Adipose tissue (tissue), 3 donors: ENCODE measurements around the gene DEFB132. TPM values are rescaled to one million over a fixed set of nuclear protein-coding genes. Genes with fewer than 3 reads are reported as not detected.

Experiments used
- H3K27ac ChIP-seq: one replicate; pipeline ENCODE4 v1.5.1; 2013; ENCODE audit warnings: low read depth, low read length
- WGBS, 3 donors: extraction: QIAGEN DNeasy Blood & Tissue Kit; methylation state at CpG; one replicate each; pipeline ENCODE4 v1.1.7; 2013; 5-methylcytosine and 5-hydroxymethylcytosine counted together
- polyA plus RNA-seq, 3 donors: library from polyadenylated mRNA; stranded (reverse); fragments of 200-250 nt; gene quantifications; one replicate each; pipeline ENCODE4 v1.2.3, GENCODE V29; 2013
- donor health status: healthy with polysubstance abuse.
- donor health status: Bipolar disorder and iron deficiency.
- donor health status: healthy.

Gene DEFB132
- polyA plus RNA-seq, 3 donors = 0.06 to 1.9 (median 1.2) TPM

DNA sequence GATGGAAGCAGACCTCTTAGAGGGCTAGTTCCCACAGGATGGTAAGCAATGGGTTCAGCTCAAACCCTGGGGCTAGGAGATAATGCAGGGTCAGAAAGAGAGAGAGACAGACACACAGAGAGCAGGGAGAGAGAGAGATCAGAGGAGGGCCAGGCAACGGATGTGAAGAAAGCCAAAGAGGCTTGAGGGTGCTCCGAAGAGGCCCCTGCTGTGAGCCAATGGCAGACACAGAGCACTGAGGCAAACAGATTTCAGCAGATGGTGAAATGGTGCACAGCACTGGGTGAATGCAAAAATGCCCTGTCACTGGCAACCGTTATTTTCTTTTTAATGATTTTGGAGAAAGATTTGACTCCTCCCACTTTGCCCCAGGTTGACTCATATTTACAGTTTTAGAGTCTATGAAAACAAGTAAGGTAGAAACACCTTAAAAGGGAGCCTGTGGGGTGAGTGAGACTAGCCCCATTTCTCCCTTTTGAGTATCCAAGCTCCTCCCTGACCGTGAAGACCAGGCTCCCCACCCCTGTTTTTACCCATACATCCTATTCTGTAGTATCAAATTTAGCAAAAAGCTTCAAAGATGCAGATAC is 840 bp downstream of the DEFB132 start:
- H3K27ac ChIP-seq = no peak overlapping the region
- WGBS, 3 donors = 34 to 65% (median 60%) methylated on average over 4 of the region's 4 CpGs

DNA sequence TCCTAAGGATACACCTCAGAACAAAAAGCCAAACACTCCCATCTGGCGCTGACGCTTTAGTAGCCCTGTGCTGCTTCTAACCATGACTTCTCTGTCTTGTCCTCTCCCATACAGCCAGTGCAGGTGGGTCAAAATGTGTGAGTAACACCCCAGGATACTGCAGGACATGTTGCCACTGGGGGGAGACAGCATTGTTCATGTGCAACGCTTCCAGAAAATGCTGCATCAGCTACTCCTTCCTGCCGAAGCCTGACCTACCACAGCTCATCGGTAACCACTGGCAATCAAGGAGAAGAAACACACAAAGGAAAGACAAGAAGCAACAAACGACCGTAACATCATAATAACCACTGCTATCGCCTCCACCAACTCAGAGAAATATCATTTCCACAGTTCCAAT is 1.4 kb downstream of the DEFB132 start:
- H3K27ac ChIP-seq = no peak overlapping the region
- WGBS, 3 donors = 37 to 51% (median 42%) methylated on average over 8 of the region's 8 CpGs

DNA sequence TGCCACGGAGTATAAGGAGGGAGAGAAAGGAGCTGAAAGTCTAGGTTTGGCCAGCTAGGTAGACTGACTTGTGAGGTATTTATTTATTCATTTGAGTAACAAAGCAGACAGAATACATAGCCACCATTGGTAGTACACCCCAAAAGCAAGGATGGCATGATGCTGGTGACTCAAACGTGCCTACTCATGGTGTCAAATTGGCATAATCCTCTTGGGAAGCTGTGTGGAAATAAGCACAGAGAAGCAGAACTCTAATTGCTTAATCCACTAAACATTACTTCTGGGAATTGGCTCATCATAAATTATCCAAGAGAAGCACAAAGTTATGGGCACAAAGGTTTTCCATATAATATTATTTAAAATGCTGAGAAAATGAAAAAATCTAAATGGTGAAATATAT is 2.5 kb downstream of the DEFB132 start:
- 53 to 54% (median 53%) methylated on average over 2 of the region's 2 CpGs for WGBS, 3 donors
- H3K27ac ChIP-seq = no peak overlapping the region

DNA sequence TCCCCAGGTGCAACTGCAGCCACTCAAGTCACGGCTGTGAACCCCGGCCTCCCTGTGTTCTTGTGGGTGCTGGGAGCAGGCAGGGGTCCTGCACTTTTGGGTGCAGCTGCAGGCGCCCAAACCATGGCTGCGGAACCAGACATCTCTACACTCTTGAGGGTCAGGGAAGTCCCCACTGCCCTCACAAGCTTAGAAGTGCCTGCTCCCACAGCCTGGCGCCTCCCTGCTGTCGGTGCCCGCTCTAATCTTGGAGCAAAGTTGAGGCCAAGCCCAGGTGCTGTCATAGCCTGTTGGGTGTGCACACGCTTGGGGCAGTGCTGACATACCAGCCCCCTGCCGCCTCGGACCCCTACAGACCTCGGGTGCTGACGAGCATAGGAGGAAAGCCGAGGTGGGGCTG is 6.2 kb downstream of the DEFB132 start:
- 77 to 84% (median 82%) methylated on average over 13 of the region's 13 CpGs for WGBS, 3 donors
- no peak overlapping the region for H3K27ac ChIP-seq

DNA sequence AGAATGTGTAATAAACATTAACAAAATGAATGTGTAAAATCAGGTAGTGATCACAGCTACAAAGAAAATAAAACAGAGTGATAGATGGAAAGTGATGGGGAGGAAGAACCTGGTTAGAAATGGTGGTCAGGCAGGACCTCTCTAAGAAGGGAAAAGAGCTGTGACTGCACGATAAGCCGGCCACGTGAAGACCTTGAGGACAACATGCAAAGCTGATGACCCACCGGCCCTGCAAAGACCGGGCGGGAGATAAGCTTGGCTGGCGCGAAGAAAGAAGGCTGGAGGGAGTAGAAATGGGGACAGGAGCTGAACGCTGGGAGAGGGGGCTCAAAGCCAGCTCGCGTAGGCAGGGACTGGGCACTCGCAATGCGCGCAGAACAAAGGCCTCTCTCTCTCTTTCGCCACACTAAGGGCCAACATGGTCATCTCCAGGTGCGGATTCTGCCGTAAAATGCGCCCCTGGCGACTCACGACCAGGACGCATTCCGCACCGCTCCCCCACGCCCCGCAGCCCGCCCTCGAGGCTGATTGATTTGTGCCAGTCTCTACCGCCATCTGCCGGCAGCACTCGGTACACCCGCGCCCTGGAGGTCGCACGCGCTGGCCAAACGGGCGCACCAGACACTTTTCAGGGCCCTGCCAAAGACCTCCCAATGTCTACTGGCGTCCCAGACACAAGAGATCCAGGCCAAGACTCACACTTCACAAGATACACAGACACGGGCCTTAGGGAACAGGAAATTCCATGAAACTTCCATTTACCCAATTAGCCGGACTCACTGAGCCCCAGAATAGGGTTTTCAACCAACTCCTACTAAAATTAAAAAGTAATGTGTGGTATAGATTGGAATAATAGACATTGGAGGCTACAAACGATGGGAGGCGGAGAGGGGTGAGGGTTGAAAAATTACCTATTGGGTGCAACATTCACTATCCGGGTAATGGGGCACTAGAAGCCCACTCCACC is 9.4 kb downstream of the DEFB132 start:
- H3K27ac ChIP-seq = no peak overlapping the region
- WGBS, 3 donors = 7 to 9% (median 8%) methylated on average over 42 to 43 of the region's 43 CpGs

DNA sequence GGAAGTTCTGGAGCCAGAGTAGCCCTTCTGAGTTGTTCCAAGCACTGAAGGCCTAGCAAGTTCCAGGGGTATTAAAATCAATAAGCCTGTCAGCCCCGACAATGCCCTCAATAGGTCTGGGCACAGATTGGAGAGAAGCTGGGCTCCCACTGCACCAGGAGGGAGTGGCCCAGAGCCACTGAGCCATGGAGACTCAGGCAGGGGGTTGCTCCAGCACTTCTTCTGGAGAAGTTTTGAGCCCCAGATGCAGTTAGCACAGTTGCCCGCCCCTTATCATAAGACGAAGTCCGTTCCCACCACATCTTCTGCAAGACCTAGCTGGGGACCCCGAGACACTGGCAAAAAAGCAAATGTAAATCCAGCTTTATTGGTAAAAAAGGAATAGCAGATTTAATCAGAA is 13.0 kb downstream of the DEFB132 start:
- 88 to 91% (median 91%) methylated on average over 5 of the region's 5 CpGs for WGBS, 3 donors
- H3K27ac ChIP-seq = no peak overlapping the region

DNA sequence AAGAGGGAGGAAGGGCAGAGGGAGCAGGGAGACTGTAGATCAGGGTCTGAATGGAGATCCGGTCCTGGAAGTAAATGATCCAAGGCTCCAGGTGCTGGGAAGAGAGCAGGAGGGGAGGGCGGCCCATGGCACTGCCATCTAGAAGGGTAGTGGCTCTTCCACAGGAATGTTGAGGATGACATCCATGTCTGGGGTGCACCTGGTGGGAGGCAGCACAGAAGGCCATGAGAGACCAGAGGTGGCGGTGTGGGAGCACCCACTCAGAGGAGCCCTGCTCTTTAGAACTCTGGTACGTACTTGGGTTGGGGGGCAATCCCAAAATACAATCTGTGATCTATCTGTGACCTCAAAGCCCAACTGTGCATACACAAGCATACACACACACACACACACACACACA is 13.5 kb downstream of the DEFB132 start:
- no peak overlapping the region for H3K27ac ChIP-seq
- WGBS, 3 donors = 86 to 94% (median 89%) methylated on average over 4 of the region's 4 CpGs

DNA sequence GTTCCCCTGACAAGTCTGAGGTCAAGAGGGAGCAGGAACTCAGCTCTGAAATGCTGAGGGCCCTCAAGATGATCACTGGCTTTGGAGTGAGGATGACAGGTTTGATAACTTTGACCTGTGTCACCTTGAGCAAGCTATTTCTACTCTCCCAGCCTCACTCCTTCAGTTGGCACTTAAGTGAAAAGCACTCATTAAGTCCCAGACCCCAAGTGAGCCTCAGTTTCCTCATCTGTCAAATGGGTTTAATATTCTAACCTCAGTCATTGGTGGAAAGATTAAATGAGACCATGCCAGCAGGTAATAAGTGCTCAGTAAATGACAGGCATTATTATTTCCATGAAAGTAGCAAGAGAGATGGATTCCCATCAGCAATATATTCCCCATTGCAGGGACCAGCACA is 14.0 kb downstream of the DEFB132 start:
- H3K27ac ChIP-seq = no peak overlapping the region

DNA sequence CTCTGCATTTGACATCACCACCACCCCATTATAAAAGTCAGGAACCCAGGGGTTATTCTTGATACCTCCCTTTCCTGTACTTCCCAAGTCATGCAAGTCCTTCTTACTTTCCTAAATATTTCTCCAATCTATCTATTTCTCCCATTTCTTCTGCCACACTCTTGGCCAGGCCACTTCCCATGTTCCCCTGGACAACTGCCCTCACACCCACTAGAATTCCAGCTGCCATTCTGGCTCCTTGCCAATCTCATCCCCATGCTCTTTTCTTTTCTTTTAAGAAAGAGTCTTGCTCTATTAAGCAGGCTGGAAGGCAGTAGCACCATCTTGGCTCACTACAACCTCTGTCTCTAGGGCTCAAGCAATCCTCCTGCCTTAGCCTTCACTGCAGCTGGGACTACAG is 15.2 kb downstream of the DEFB132 start:
- no peak overlapping the region for H3K27ac ChIP-seq

DNA sequence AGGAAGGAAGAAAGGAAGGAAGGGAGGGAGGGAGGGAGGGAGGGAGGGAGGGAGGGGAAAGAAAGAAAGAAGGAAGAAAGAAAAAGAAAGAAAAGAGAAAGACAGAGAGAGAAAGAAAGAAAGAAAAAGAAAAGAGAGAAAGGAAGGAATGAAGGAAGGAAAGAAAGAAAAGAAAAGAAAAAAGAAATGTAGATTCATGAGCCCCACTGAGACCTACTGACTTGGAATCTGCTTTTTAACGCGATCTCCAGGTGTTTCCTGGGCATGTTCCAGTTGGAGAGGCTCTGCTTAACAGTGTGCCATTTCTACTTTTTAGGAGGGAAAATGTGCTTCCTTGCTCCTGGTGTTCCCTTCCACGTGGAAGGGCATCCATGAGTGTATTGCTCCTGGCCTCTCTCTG is 16.4 kb downstream of the DEFB132 start:
- WGBS, 3 donors = 37 to 70% (median 51%) methylated on average over 3 of the region's 3 CpGs
- no peak overlapping the region for H3K27ac ChIP-seq

DNA sequence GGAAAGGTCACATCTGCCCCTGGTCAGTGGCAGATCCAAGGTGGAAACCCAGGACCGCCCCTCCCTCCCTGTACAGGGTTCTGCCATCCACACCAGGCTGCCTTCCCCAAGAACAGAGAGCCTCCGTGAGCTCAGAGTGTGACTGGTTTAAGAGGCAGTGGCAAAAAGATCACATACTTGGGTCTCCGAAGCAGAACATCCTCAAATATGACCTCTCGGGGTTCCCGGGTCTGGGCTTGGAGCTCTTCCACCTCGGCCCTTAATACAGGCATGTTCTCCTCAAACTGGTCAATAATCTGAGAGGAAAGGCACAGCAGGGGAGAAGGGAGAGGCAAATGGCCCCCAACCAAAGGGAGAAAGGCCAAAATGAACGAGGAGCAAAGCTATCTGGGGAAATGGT is 18.3 kb downstream of the DEFB132 start:
- no peak overlapping the region for H3K27ac ChIP-seq
- 87 to 91% (median 90%) methylated on average over 7 of the region's 7 CpGs for WGBS, 3 donors

DNA sequence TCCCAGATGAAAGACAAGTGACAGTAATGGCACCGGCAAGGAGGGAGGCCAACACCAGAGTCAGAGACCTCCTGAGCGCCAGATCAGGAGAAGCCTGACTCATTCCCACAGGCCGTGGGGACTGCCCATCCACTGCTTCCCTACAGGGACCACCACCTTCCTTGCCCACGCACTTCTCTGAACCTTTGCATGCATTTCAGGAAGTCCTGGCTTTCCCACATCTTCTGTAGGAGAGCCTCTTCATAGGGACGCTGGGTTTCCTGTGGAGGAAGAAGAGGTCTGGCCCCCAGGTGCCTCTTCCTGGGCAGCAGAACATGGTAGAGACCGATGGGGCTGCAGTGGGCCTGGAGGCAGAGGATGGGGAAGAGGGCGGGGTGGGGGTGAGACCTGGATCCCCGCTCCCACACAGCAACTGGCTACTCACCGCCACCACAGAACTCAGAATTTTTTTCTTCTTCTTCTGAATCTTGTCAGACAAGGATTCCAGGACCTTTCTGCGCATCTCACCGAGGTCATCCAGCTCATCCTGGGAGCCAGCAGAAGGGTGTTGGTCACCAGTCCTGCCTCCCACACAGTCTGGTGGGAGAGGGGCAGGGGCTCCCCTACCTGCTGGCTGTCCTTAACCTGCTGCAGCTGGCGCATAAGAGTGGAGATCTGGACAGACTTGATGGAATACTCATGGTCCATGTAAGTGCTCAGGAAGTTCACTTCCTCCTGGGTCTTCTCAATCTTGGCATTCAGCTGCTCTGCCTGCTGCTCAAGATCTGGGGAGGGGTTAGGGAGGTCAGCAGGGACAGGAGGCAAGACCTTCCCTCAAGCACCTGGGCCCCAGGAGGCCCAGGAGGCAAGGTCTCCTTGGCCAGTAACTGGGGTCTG is 19.3 kb downstream of the DEFB132 start:
- no peak overlapping the region for H3K27ac ChIP-seq
- 90 to 94% (median 93%) methylated on average over 12 of the region's 12 CpGs for WGBS, 3 donors

DNA sequence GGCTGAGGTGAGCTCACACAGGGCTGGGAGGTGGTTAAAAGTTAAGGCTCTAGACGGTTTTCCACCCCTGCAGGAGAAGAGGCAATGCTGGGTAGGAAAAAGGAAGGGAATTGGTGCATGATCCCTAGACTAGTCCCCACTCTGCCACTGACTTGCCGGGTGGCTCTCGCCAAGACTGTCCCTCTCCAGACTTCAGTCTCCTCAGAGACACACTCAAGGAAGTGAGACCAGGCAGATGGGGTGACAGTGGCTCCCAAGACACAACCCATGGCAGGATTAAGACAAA is 19.9 kb downstream of the DEFB132 start:
- 29 to 43% (median 41%) methylated on average over 2 to 3 of the region's 3 CpGs for WGBS, 3 donors

DNA sequence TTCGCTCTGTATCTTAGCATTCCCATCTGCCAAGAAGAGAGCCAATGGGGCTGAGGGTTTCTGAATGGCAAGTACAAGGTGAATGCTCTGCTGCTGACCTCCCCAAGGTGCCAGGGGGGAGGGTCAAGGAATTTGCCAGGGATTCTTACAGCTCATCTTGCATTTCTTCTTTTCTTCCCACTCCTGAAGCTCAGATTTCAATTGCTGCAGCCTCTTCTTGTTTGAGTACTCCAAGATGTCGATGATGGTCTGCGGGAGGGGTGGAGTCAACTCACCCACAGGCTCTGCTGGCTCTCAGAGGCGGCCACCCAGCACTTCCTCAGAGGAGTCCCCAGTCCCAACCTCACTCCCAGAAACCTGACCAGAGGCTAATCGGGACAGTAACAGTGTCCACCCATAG is 20.7 kb downstream of the DEFB132 start:
- H3K27ac ChIP-seq = no peak overlapping the region
- WGBS, 3 donors = 82 to 91% (median 83%) methylated on average over 5 of the region's 5 CpGs

More for the DNA sequence above, 19.9 kb downstream of the DEFB132 start:
- no peak overlapping the region for H3K27ac ChIP-seq

DNA sequence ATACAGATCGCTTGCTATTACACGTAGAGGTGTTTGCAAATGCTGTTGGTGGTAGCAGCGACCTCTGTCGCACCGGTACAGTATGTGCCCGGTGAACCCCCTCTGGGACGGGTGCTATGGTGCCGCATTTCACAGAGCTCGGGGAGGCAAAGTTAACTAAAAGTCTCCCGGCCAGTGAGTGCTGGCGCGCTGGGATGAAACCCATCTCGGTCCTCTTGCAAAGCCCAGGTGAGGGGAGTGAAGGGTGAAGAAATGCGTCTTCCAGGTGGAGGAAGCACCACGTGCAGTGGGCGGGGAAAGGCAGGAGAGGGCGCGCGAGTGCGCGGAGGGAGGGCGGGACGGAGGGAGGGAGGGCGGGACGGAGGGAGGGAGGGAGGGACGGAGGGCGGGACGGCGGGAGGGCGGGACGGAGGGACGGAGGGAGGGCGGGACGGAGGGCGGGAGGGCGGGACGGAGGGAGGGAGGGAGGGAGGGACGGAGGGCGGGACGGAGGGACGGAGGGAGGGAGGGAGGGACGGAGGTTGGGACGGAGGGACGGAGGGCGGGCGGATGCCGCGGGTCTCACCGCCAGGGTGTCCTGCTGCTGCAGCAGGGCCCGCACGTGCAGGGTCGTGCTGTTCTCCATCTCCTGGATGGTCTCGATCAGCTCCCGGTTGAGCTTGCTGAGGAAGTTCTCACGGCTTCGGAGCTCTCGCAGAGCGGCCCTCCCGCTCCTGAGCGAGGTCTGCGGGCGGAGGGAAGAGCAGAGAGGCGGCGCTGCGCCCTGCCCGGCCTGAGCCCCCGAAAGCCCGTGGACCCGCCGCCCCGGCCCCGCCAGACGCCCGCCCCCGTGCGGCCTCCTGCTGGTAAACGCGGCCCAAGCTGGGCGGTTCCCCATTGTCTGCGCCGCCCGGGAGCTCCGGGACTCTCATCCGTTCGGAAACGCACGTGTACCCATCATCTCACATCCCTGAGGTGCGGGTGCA is 21.4 kb downstream of the DEFB132 start:
- H3K27ac ChIP-seq = no peak overlapping the region
- WGBS, 3 donors = 56 to 74% (median 66%) methylated on average over 65 to 83 of the region's 88 CpGs

DNA sequence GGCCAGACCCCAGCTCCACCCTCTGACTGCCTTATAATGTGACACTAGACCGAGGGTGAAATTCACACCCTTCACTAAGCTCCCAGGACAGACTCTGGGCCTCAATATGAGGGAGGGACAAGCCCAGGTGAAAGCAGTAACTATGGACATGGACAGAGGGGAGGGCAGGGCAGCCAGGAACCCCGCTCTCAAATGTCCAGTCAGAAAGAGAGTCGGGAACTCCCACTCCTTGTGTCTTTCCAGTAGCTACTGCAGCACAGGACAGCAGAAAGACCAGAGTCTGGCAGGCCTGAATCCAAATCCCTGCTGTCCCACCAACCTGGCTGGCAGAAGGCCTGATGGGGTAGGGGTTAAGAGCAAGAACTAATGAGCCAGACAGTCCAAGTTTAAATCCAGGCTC is 26.6 kb downstream of the DEFB132 start:
- no peak overlapping the region for H3K27ac ChIP-seq
- 44 to 62% (median 50%) methylated on average over 3 of the region's 3 CpGs for WGBS, 3 donors

DNA sequence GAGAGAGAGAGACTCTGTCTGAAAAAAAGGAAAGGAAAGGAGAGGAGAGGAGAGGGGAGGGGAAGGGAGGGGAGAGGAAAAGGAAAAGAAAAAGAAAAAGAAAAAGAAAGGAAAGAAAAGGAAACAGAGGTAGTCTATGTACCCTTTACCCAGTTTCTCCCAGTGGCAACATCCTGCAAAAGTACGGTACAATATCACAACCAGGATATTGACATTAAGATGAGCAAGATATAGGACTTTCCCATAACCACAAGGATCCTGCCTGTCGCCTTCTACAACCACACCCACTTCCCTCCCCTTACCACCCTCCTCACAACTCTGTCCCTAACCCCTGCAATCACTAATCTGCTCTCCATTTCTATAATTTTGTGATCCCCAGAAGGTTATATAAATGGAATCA is 29.0 kb downstream of the DEFB132 start:
- 60 to 67% (median 63%) methylated on average over 2 of the region's 2 CpGs for WGBS, 3 donors
- no peak overlapping the region for H3K27ac ChIP-seq

DNA sequence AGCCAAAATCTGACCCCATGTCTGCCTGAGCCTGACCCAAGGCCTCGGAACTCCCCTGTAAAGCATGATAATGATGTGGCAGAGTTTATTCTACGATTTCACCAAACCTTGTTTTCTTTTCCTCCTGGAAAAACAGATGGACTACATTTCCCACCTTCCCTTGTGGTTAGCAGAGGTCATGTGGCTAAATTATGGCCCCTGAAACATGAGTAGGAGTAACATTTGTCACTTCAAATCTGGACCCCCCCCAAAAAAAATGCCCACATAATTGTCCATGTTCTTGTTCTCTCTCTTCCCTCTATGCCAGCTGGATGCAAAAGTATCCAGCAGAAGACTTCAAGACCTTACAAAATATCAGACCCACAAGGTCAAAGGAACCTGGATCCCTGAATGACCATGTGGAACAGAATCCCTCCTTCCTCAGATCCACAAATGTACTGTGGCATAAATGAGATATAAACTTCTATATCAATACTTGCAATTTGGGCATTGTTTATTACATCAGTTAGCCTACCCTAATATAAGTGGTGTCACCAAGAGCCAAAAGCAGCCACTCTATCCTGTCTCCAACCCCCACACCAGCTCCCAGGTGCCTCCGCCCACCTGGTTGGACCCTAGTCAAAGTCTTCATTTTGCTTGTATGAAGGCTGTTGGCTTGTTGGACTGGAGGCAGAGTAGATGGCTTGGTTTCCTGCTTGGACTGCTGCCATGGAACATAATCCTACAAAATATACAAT is 31.6 kb downstream of the DEFB132 start:
- 76 to 81% (median 80%) methylated on average over 3 of the region's 3 CpGs for WGBS, 3 donors
- no peak overlapping the region for H3K27ac ChIP-seq
